ENCODE measurements around the gene CERS6. TPM values are rescaled to one million over a fixed set of nuclear protein-coding genes. Genes with fewer than 3 reads are reported as not detected.

Gene CERS6
- total RNA-seq, 1 experiment from 2014 or later: 45.9 TPM

- no peak overlapping the region for H3K4me3 Mint-ChIP-seq (ENCODE audit: low read depth, unreplicated experiment)
- peaks cover 6% of the 10 kb centered on the region for H3K9me3 Mint-ChIP-seq (ENCODE audit: low read depth, unreplicated experiment)
- no peak overlapping the region for H3K27ac Mint-ChIP-seq (ENCODE audit: unreplicated experiment)
- no TSS peak for BruUV-seq (replicated peaks)
- H3K4me1 Mint-ChIP-seq (ENCODE audit: low read depth, unreplicated experiment): peaks cover 19% of the 10 kb centered on the region
- DNase-seq: no peak
- CTCF ChIA-PET: interaction anchor here (0.6 kb wide), 1 partner anchor 23 kb away, joined by 5 read pairs; no protein-coding TSS in a partner anchor
- intact Hi-C loops (cut with micrococcal nuclease; ENCODE audit: unreplicated experiment): no loop called here
- TF ChIP-seq, protein P1, sequence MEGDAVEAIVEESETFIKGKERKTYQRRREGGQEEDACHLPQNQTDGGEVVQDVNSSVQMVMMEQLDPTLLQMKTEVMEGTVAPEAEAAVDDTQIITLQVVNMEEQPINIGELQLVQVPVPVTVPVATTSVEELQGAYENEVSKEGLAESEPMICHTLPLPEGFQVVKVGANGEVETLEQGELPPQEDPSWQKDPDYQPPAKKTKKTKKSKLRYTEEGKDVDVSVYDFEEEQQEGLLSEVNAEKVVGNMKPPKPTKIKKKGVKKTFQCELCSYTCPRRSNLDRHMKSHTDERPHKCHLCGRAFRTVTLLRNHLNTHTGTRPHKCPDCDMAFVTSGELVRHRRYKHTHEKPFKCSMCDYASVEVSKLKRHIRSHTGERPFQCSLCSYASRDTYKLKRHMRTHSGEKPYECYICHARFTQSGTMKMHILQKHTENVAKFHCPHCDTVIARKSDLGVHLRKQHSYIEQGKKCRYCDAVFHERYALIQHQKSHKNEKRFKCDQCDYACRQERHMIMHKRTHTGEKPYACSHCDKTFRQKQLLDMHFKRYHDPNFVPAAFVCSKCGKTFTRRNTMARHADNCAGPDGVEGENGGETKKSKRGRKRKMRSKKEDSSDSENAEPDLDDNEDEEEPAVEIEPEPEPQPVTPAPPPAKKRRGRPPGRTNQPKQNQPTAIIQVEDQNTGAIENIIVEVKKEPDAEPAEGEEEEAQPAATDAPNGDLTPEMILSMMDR (IDR thresholded peaks at IDR 0.05; ENCODE audit: unreplicated experiment): no peak
- H3K27me3 Mint-ChIP-seq (ENCODE audit: unreplicated experiment): no peaks in the 10 kb centered on the region
- no peaks in the 10 kb centered on the region for H3K36me3 Mint-ChIP-seq (ENCODE audit: insufficient read depth, unreplicated experiment)
Measured at GRCh38 chr2:168608796-168609195, 152.7 kb downstream of the CERS6 start.

DNA sequence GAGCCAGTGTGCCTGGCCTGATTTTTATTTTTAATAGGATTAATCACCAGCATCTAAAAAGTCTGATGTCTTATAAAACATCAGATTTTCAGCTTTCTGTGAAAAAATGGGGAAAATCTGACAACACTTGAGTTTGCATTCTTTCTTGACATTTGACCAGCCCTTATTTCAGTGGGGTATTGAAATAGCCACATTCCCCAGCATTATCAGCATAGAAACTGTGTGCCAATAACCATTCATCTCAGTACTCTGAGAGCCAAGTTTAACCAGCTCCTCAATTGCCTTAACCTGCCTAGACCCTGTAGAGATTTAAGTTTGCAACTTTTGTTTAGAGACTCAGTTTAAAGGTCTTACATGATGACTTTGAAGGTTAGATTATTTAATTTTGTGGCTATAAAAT is 155.0 kb downstream of the CERS6 start:
- intact Hi-C loops (cut with micrococcal nuclease; ENCODE audit: unreplicated experiment): no loop called here
- CTCF ChIA-PET: no interaction called here
- TF ChIP-seq, protein P1 (IDR thresholded peaks at IDR 0.05; ENCODE audit: unreplicated experiment): no peak
- no peak for DNase-seq
- BruUV-seq (replicated peaks): no TSS peak
- Mint-ChIP-seq H3K27ac (ENCODE audit: unreplicated experiment) (no peak overlapping the region), H3K36me3 (ENCODE audit: insufficient read depth, unreplicated experiment) (no peaks in the 10 kb centered on the region), H3K9me3 (ENCODE audit: low read depth, unreplicated experiment) (peaks cover 4% of the 10 kb centered on the region), H3K27me3 (ENCODE audit: unreplicated experiment) (no peaks in the 10 kb centered on the region), H3K4me1 (ENCODE audit: low read depth, unreplicated experiment) (peaks cover 11% of the 10 kb centered on the region), H3K4me3 (ENCODE audit: low read depth, unreplicated experiment) (no peak overlapping the region)

DNA sequence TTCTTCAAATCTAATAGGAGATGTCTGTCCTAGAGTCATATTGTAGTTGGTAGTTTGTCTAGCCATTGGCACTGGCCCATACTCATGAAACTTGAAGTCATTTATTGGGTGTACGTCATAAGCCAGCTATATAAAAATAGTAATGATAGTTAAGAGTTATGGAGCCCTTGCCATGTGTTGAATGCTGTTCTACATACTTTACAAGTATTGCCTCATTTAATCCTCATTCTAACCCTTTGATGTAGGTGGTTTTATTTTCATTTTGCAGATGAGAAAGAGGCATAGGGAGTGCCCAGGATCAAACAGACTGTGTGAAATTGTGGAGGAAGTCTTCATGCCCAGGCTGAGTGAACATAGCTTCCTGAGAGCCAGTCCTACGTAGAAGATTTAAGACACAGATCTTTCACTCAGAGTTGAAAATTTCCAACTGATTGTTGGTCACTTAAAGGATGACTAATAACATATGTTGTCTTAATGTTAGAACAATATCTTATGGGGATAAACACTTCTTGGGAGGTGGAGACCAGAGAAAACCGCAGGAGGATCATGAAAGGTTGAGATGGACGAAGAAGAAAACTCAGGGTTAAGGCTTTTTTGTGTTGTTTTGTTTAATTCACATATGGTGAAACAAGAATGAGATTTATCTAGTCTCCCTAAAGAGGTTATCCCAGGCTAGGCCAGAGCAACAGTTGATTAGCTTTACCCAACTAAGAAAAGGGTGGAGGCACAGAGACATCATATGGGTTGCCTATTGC is 156.0 kb downstream of the CERS6 start:
- intact Hi-C loops (cut with micrococcal nuclease; ENCODE audit: unreplicated experiment): no loop called here
- CTCF ChIA-PET: no interaction called here
- Mint-ChIP-seq H3K27me3 (ENCODE audit: unreplicated experiment) (no peaks in the 10 kb centered on the region), H3K9me3 (ENCODE audit: low read depth, unreplicated experiment) (peaks cover 5% of the 10 kb centered on the region), H3K27ac (ENCODE audit: unreplicated experiment) (no peak overlapping the region), H3K4me3 (ENCODE audit: low read depth, unreplicated experiment) (no peak overlapping the region), H3K4me1 (ENCODE audit: low read depth, unreplicated experiment) (peaks cover 11% of the 10 kb centered on the region), H3K36me3 (ENCODE audit: insufficient read depth, unreplicated experiment) (no peaks in the 10 kb centered on the region)
- TF ChIP-seq, protein P1 (IDR thresholded peaks at IDR 0.05; ENCODE audit: unreplicated experiment): no peak
- BruUV-seq (replicated peaks): no TSS peak
- DNase-seq: no peak

- Mint-ChIP-seq H3K4me3 (ENCODE audit: low read depth, unreplicated experiment) (no peak overlapping the region), H3K36me3 (ENCODE audit: insufficient read depth, unreplicated experiment) (no peaks in the 10 kb centered on the region), H3K27me3 (ENCODE audit: unreplicated experiment) (no peaks in the 10 kb centered on the region), H3K4me1 (ENCODE audit: low read depth, unreplicated experiment) (peaks cover 11% of the 10 kb centered on the region), H3K9me3 (ENCODE audit: low read depth, unreplicated experiment) (peaks cover 7% of the 10 kb centered on the region), H3K27ac (ENCODE audit: unreplicated experiment) (no peak overlapping the region)
- CTCF ChIA-PET: no interaction called here
- DNase-seq: no peak
- TF ChIP-seq, protein P1 (IDR thresholded peaks at IDR 0.05; ENCODE audit: unreplicated experiment): no peak
- no TSS peak for BruUV-seq (replicated peaks)
- intact Hi-C loops (cut with micrococcal nuclease; ENCODE audit: unreplicated experiment): no loop called here
Measured at GRCh38 chr2:168612719-168613118, 156.6 kb downstream of the CERS6 start.
